C4-2B (cell line): Measurements from ENCODE around the gene EHBP1L1.

Experiments
- H3K27ac ChIP-seq: fragments of 450-650 bp; 2 replicates; pipeline ENCODE4 v1.5.1; 2017
- ZFX ChIP-seq: fragments of 450-650 bp; IDR thresholded peaks from 2 replicates; pipeline ENCODE4 v1.6.1; 2017
- TF ChIP-seq, protein P1 (sequence below): fragments of 450-650 bp; conservative IDR thresholded peaks from 2 replicates; pipeline ENCODE4 v1.5.1; 2017; ENCODE audit warnings: mild to moderate bottlenecking

Gene EHBP1L1

DNA sequence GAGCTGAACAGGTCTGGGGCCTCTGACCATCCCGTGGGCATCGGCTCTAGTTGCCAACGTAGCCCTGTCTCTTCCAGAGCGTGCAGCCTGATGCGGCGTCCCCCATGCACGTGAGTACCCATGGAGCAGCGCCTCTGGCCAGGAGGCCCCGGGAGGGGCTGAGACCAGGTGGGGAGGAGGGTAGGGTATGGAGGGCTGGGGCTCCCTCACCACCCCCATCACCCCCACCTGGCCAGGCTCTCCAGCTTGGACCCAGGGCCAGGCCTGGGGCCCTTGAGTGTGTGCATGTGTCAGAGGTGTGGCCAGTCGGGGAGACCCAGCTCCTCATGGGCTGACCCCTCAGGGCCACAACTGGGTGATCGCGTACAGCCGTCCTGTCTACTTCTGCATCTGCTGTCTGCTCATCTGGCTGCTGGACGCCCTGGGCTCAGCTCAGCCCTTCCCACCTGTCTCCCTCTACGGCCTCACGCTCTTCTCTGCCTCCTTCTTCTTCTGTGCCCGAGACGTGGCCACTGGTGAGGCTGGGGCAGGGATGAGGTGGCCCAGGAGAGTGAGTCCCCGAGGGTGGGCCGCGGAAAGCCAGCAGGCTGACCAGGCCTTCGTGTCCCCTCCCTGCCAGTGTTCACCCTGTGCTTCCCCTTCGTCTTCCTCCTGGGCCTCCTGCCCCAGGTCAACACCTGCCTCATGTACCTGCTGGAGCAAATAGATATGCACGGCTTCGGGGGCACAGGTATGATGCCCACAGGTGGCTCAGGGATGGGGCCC is 48.2 kb downstream of the EHBP1L1 start:
- no peak overlapping the region for H3K27ac ChIP-seq
- TF ChIP-seq, protein P1, sequence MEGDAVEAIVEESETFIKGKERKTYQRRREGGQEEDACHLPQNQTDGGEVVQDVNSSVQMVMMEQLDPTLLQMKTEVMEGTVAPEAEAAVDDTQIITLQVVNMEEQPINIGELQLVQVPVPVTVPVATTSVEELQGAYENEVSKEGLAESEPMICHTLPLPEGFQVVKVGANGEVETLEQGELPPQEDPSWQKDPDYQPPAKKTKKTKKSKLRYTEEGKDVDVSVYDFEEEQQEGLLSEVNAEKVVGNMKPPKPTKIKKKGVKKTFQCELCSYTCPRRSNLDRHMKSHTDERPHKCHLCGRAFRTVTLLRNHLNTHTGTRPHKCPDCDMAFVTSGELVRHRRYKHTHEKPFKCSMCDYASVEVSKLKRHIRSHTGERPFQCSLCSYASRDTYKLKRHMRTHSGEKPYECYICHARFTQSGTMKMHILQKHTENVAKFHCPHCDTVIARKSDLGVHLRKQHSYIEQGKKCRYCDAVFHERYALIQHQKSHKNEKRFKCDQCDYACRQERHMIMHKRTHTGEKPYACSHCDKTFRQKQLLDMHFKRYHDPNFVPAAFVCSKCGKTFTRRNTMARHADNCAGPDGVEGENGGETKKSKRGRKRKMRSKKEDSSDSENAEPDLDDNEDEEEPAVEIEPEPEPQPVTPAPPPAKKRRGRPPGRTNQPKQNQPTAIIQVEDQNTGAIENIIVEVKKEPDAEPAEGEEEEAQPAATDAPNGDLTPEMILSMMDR, result no peak
- TF ChIP-seq ZFX, result no peak

DNA sequence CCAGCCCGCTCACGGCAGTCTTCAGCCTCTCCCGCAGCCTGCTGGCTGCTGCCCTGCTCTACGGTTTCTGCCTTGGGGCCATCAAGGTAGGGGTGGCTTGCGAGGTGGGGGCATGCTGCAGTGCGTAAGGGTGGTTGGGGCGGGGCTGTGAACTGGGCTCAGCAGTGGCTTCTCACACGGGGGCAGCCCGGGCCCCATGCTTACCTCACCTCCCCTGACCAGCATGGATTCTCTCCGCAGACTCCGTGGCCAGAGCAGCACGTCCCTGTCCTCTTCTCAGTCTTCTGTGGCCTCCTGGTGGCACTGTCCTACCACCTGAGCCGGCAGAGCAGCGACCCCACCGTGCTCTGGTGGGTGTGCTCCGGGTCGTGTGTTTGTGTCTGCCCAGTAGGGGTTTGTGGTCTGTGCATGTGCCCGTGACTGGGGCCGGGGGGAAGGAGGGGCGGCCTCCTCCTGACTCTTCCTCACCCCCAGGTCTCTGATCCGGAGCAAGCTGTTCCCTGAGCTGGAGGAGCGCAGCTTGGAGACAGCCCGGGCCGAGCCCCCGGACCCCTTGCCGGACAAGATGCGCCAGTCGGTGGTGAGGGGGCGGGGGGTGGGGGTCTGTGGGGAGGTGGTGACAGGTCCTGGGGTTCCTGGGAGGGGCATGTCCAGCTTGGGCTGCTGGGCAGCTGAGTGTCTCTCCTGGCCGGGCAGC is 49.2 kb downstream of the EHBP1L1 start:
- no peak for TF ChIP-seq ZFX
- TF ChIP-seq, protein P1, result no peak
- no peak overlapping the region for H3K27ac ChIP-seq

DNA sequence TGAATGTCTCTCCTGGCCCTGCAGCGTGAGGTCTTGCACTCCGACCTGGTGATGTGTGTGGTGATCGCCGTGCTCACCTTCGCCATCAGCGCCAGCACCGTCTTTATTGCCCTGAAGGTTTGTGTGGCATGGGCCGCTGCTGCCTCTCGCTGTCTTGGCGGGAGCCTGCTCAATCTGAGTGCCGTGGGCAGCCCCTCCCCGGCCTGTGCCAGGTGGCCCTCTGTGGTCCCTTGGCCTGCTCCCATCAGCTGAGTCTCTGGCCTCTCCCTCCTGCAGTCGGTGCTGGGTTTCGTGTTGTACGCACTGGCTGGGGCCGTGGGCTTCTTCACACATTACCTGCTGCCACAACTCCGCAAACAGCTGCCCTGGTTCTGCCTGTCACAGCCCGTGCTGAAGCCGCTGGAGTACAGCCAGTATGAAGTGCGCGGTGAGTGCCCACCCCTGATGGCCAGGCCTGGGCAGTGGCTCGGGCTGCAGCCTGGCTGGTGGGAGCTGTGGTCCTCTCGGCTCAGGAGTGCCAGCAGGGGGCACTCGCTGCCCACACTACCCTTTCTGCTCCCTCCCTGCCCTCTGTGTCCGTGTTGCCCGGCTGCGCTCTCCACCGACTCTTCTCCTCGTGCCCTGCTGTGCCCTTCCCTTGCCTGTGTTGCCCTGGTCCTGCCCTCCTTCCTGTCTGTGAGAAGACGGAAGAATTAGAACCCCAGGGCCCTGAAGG is 49.9 kb downstream of the EHBP1L1 start:
- TF ChIP-seq, protein P1, result no peak; the same call in 1 of the 2 replicates
- TF ChIP-seq ZFX, result no peak
- no peak overlapping the region for H3K27ac ChIP-seq

DNA sequence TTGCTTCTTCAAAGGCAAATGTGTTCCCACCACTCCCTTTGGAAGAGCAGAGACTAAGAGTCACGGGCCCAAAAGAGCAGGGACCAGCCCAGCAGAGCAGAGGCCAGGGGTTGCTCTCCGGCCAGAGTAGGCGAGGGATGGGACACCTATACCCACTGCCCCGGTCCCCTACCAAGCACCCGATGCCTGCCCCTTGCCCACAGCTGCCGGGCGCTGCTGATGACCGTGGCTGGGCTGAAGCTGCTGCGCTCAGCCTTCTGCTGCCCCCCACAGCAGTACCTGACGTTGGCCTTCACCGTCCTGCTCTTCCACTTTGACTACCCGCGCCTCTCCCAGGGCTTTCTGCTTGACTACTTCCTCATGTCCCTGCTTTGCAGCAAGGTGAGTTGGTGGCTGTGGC is 51.3 kb downstream of the EHBP1L1 start:
- TF ChIP-seq, protein P1, result no peak
- TF ChIP-seq ZFX, result no peak
- H3K27ac ChIP-seq, result no peak overlapping the region

DNA sequence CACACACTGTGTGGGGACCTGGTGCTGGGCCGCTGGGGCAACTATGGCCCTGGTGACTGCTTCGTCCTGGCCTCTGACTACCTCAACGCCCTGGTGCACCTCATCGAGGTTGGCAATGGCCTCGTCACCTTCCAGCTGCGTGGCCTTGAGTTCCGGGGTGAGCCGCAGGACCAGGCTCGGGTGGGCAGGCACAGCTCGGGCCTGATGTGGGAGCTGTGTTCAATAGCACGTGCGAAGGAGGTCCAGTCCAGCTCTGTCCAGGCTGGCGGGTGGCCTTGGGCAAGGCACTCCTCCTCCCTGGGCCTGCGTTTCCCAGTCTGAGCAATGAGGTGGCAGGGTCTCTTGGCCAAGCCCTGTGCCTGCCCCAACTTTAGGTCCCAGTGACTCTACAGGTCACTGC is 53.7 kb downstream of the EHBP1L1 start:
- H3K27ac ChIP-seq, result no peak overlapping the region
- TF ChIP-seq ZFX, result no peak
- TF ChIP-seq, protein P1, result no peak

DNA sequence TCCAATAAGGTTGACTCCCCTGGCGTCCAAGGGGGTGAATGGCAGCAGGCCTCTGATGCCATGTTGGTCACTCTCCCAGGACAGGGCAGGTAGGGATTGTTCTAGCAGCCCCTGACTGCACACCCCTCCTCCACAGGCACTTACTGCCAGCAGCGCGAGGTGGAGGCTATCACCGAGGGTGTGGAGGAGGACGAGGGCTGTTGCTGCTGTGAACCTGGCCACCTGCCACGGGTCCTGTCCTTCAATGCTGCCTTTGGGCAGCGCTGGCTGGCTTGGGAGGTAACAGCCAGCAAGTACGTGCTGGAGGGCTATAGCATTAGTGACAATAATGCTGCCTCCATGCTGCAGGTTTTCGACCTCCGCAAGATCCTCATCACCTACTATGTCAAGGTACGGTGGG is 54.4 kb downstream of the EHBP1L1 start:
- TF ChIP-seq, protein P1, result no peak
- TF ChIP-seq ZFX, result no peak

More for the DNA sequence above, 54.4 kb downstream of the EHBP1L1 start:
- no peak overlapping the region for H3K27ac ChIP-seq
